NB4 (cell line): Measurements from ENCODE around the gene ANKS1B.

Source experiments
- DNase-seq: peaks from one replicate; pipeline ENCODE4 v3.0.0; 2010; ENCODE audit warnings: low read depth
- H3K4me3 ChIP-seq: one replicate; pipeline ENCODE4 v1.5.1; 2011; ENCODE audit warnings: mild to moderate bottlenecking, low read depth, low read length, moderate library complexity
- CTCF ChIP-seq: IDR thresholded peaks from one replicate; pipeline ENCODE4 v1.5.1; 2012; ENCODE audit warnings: low read depth, low read length
- MAX ChIP-seq: IDR thresholded peaks from 2 replicates; pipeline ENCODE4 v1.6.1; 2011; ENCODE audit warnings: low read depth, low read length
- MYC ChIP-seq: IDR thresholded peaks from 2 replicates; pipeline ENCODE4 v1.6.1; 2011; ENCODE audit warnings: low read depth, low read length
- POLR2A ChIP-seq: IDR thresholded peaks from 2 replicates; pipeline ENCODE4 v1.6.1; 2011; ENCODE audit warnings: mild to moderate bottlenecking; ENCODE audit not compliant: insufficient read length; ENCODE audit errors: extremely low read depth

Gene ANKS1B

GRCh38 chr12:98743362-98743953 lies 1241.3 kb downstream of the ANKS1B start:
- peak; percentile 48 for DNase-seq
- no peak overlapping the region for H3K4me3 ChIP-seq

DNA sequence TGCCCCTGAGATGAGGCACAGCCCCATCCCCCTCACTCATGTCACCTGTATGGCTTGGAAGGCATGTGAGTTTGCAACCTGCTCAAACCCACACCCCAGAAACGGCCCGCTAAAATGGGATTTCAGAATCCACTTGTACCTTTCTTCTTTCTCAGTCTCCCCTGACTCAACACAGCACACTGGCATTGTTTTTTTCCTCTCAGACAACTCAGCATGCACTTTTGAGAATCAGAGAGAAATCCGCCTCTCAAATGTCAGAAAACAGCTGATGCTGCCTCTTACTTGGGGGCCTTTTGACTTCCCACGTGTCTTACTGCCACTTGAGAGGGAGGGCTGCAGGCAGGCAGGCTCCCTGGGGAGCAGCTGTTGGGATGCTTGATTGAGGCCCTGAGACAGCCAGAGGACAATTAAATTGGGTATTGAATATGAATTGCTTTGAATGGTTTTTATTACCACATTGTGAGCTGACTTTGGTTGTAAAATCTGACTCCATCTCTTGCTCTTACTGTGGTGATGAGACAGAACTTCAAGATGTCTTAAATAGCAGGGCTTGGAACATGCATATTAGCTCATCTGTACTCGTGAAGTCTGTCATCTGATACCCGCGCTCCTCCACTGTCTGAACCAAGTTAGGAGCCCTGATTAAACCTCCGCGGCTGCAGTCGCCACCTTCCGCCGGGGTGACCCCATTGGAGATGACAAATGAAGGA lies 1243.0 kb downstream of the ANKS1B start:
- TF ChIP-seq MYC: no peak
- no peak for TF ChIP-seq MAX
- no peak for TF ChIP-seq POLR2A
- no peak for TF ChIP-seq CTCF
- DNase-seq: no peak
- H3K4me3 ChIP-seq: no peak overlapping the region

More at GRCh38 chr12:98743362-98743953, 1241.3 kb downstream of the ANKS1B start:
- TF ChIP-seq MAX (no peak), CTCF (peak; percentile 99), POLR2A (no peak)

DNA sequence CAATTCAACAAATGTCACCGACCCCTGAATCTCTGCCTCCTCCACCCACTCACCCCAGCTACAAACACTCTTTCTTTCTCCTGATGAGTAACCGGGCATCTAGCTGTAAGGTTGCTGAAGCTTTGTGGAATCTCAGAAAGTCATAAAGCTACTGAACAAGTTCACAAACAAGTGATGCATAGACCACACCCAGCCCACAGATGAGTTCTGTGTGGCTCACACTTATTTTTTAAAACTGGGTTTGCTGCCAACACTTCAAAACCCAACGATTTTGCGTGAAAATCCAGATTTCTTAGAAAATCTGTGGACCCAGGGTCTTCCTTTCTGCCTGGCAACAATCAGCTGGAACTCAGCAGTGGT lies 1243.6 kb downstream of the ANKS1B start:
- no peak for DNase-seq
- TF ChIP-seq MYC (no peak), MAX (no peak), POLR2A (no peak), CTCF (no peak)
- H3K4me3 ChIP-seq: no peak overlapping the region

DNA sequence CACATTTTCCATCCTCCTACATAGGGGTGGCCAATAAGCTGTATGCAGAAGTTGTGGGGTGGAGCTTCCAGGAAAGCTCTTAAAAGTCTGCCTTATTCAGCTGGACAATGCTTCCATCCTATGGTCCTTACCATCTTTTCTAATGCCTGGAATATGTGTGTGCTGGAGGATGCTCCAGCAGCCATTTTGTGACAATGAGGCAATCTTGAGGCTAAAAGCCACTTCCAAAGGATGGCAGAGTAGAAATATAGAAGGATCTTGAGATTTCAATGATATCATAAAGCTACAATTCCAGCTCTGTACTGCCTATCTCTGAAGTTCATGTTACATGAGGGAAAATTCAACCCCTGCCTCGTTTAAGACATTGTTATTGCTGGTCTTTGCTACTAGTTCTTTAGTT lies 1244.0 kb downstream of the ANKS1B start:
- no peak for DNase-seq
- TF ChIP-seq CTCF: no peak
- TF ChIP-seq POLR2A: no peak
- no peak for TF ChIP-seq MAX
- TF ChIP-seq MYC: no peak

DNA sequence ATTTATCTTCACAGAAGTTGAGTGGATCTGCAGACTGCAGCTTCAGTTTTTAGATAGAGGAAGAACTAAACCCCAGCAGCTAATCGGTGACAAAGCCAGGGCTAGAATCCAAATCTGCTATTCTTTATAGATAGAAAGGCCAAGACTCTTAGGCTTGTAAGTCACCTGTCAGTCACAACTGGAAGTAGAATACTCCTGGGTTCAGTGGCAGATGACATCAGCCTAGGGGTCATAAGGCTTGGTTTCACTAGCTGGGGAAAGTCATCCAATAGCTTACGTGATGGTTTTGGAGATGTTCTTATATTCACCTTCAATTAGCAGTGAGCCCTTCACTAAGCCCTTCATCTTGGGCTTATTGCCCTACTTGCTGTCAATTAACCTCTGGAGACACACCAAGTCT lies 1246.2 kb downstream of the ANKS1B start:
- no peak for TF ChIP-seq MAX
- no peak for TF ChIP-seq MYC
- TF ChIP-seq CTCF: no peak
- no peak for TF ChIP-seq POLR2A
- DNase-seq: no peak
- H3K4me3 ChIP-seq: no peak overlapping the region

More for the DNA sequence above, 1244.0 kb downstream of the ANKS1B start:
- H3K4me3 ChIP-seq: no peak overlapping the region
